Transverse colon (tissue), 4 donors: ENCODE data around the gene MC1R. TPM values are rescaled to one million over a fixed set of nuclear protein-coding genes. Genes with fewer than 3 reads are reported as not detected.

Source experiments
- DNase-seq: peaks from one replicate; pipeline ENCODE4 v3.0.0-alpha.2; 2019
- H3K27ac ChIP-seq, 4 donors: fragments of 200-600 bp; sonication (generic); 2 replicates each; pipeline ENCODE4 v1.5.1; 2016 to 2018; ENCODE audit warnings: inconsistent platforms in 4 of 4
- H3K27me3 ChIP-seq: fragments of 200-600 bp; sonication (generic); 2 replicates; pipeline ENCODE4 v1.5.1; 2017; ENCODE audit warnings: inconsistent platforms
- H3K36me3 ChIP-seq, 4 donors: fragments of 200-600 bp; sonication (generic); 2 replicates each; pipeline ENCODE4 v1.5.1; 2017 to 2019; ENCODE audit warnings: inconsistent platforms in 4 of 4
- H3K4me1 ChIP-seq, 4 donors: fragments of 200-600 bp; sonication (generic); 2 replicates each; pipeline ENCODE4 v1.5.1; 2017 to 2020; ENCODE audit warnings: inconsistent platforms in 4 of 4
- H3K4me3 ChIP-seq, 4 donors: fragments of 200-600 bp; sonication (generic); 1 replicate in 1 of 4; 2 replicates in 3 of 4; pipeline versions ENCODE4 v1.5.1 to v1.6.1; 2017 to 2019; ENCODE audit warnings: inconsistent platforms in 4 of 4
- H3K9me3 ChIP-seq, 2 donors: fragments of 200-600 bp; sonication (generic); 2 replicates each; pipeline ENCODE4 v1.5.1; 2017 to 2019; ENCODE audit warnings: inconsistent platforms in 2 of 2
- CTCF ChIP-seq, 5 experiments: fragments of 200-600 bp in 3 of 5; fragments of 450-650 bp in 2 of 5; sonication (generic) in 3 of 5; IDR thresholded peaks; 1 replicate in 2 of 5; 2 replicates in 3 of 5; pipeline ENCODE4 v1.5.1; 2016 to 2017; ENCODE audit warnings: antibody characterized with exemption in 5 of 5, inconsistent platforms in 3 of 5, mild to moderate bottlenecking in 2 of 5, moderate library complexity in 1 of 5
- EP300 ChIP-seq: sonication (generic); formaldehyde crosslinking; IDR thresholded peaks from one replicate; pipeline ENCODE4 v1.6.1; 2017; ENCODE audit warnings: antibody characterized with exemption, low read depth
- POLR2A ChIP-seq: fragments of 450-650 bp; IDR thresholded peaks from one replicate; pipeline ENCODE4 v1.6.1; 2016; ENCODE audit warnings: antibody characterized with exemption, mild to moderate bottlenecking, moderate library complexity
- POLR2AphosphoS5 ChIP-seq, 3 donors: sonication (generic); formaldehyde crosslinking; IDR thresholded peaks; one replicate each; pipeline ENCODE4 v1.6.1; 2016; ENCODE audit warnings: antibody characterized with exemption in 3 of 3
- WGBS, 2 donors: methylation state at CpG; one replicate each; pipeline ENCODE4 v1.1.5; 2018; ENCODE audit warnings: low coverage in 1 of 2; 5-methylcytosine and 5-hydroxymethylcytosine counted together
- in situ Hi-C, 4 donors: fragments of 200-750 bp; cut with MboI; loops; one replicate each; pipeline versions ENCODE4 v1.15.0 to v1.15.1; 2017; ENCODE audit warnings: low sequenced_read_pairs in 3 of 4, low pct_ligation_motif_present in 1 of 4, low pct_unique_long_range_greater_than_20kb in 1 of 4
- intact Hi-C: fragments of 100-400 bp; cut with DNase I; formaldehyde crosslinking; loops from one replicate; pipeline ENCODE4 v1.15.1; 2023; ENCODE audit warnings: low total_unique reads
- total RNA-seq, 4 donors: library from RNA; depleted of rRNA; stranded (reverse); fragments of >200 nt; gene quantifications; one replicate each; pipeline ENCODE4 v1.1.0, GENCODE V29; 2016

MC1R gene
- total RNA-seq, 4 donors from 2014 or later: 2.9 to 7.2 (median 6.7) TPM

GRCh38 chr16:89938175-89938885 lies 19.7 kb downstream of the MC1R start:
- no peak overlapping the region for H3K27ac ChIP-seq
- in situ Hi-C loops: no loop called here
- DNase-seq: no peak
- H3K36me3 ChIP-seq: no peaks in the 10 kb centered on the region
- no peaks in the 10 kb centered on the region for H3K9me3 ChIP-seq
- H3K4me1 ChIP-seq: no peaks in the 10 kb centered on the region
- 66 to 72% methylated on average over 14 to 21 of the region's 21 CpGs for WGBS, 2 donors
- intact Hi-C loops: no loop called here
- H3K4me3 ChIP-seq: no peak overlapping the region
- H3K27me3 ChIP-seq: no peaks in the 10 kb centered on the region
- TF ChIP-seq CTCF (IDR thresholded peaks at IDR 0.05) (no peak), POLR2A (no peak), POLR2AphosphoS5 (IDR thresholded peaks at IDR 0.05) (no peak), EP300 (no peak)

- Histone ChIP-seq H3K27ac (no peak overlapping the region), H3K4me1 (peaks cover 13 to 18% (median 15%) of the 10 kb centered on the region in 4 donors), H3K27me3 (peaks cover 36% of the 10 kb centered on the region), H3K36me3 (no peaks in the 10 kb centered on the region), H3K4me3 (no peak overlapping the region), H3K9me3 (no peaks in the 10 kb centered on the region)
- intact Hi-C loops (no loop called here), in situ Hi-C loops (no loop called here)
- TF ChIP-seq POLR2A: no peak
- no peak for TF ChIP-seq CTCF (IDR thresholded peaks at IDR 0.05)
- TF ChIP-seq EP300: no peak
- no peak for TF ChIP-seq POLR2AphosphoS5 (IDR thresholded peaks at IDR 0.05)
- no peak for DNase-seq
- 46 to 63% methylated on average over 5 of the region's 5 CpGs for WGBS, 2 donors
Measured at GRCh38 chr16:89944773-89945172, 26.1 kb downstream of the MC1R start.

GRCh38 chr16:89945654-89946053 lies 27.0 kb downstream of the MC1R start:
- Histone ChIP-seq H3K27me3 (peaks cover 36% of the 10 kb centered on the region), H3K27ac (no peak overlapping the region), H3K9me3 (no peaks in the 10 kb centered on the region), H3K36me3 (no peaks in the 10 kb centered on the region), H3K4me1 (peaks cover 13 to 21% (median 15%) of the 10 kb centered on the region in 4 donors), H3K4me3 (no peak overlapping the region)
- in situ Hi-C loops: no loop called here
- intact Hi-C loops: no loop called here
- WGBS, 2 donors: 46 to 50% methylated on average over 5 to 7 of the region's 7 CpGs
- DNase-seq: no peak
- TF ChIP-seq POLR2A (no peak), CTCF (IDR thresholded peaks at IDR 0.05) (no peak), EP300 (no peak), POLR2AphosphoS5 (IDR thresholded peaks at IDR 0.05) (no peak)

GRCh38 chr16:89946515-89946914 lies 27.9 kb downstream of the MC1R start:
- 60 to 79% methylated on average over 1 to 5 of the region's 5 CpGs for WGBS, 2 donors
- no peak overlapping the region for H3K27ac ChIP-seq
- H3K36me3 ChIP-seq: no peaks in the 10 kb centered on the region
- H3K4me1 ChIP-seq: peaks cover 13 to 25% (median 15%) of the 10 kb centered on the region in 4 donors
- DNase-seq: no peak
- in situ Hi-C loops (no loop called here), intact Hi-C loops (no loop called here)
- TF ChIP-seq POLR2AphosphoS5 (IDR thresholded peaks at IDR 0.05): no peak
- TF ChIP-seq POLR2A: no peak
- TF ChIP-seq EP300: no peak
- no peak for TF ChIP-seq CTCF (IDR thresholded peaks at IDR 0.05)
- no peak overlapping the region for H3K4me3 ChIP-seq
- H3K27me3 ChIP-seq: peaks cover 36% of the 10 kb centered on the region
- H3K9me3 ChIP-seq: no peaks in the 10 kb centered on the region
